Smooth muscle cell (in vitro differentiated cells): ENCODE measurements around the gene WNT2. TPM values are rescaled to one million over a fixed set of nuclear protein-coding genes. Genes with fewer than 3 reads are reported as not detected.

Experiments
- DNase-seq: peaks from one replicate; lab custom pipeline; 2025; ENCODE audit not compliant: unreplicated experiment; lab: John Stamatoyannopoulos, UW
- H2AFZ ChIP-seq: fragments of 200-600 bp; sonication (generic); 2 replicates; pipeline ENCODE4 v1.6.0; 2016; ENCODE audit warnings: antibody characterized with exemption, low read depth, mild to moderate bottlenecking
- H3F3A ChIP-seq: fragments of 200-600 bp; sonication (generic); 2 replicates; pipeline ENCODE4 v1.6.0; 2017; ENCODE audit warnings: antibody characterized with exemption, low read depth
- H3K27ac ChIP-seq: fragments of 200-600 bp; sonication (generic); 2 replicates; pipeline ENCODE4 v1.5.1; 2016; ENCODE audit warnings: low read depth, mild to moderate bottlenecking
- H3K27me3 ChIP-seq: fragments of 200-600 bp; sonication (generic); 2 replicates; pipeline ENCODE4 v1.6.1; 2016; ENCODE audit warnings: low read depth, mild to moderate bottlenecking
- H3K36me3 ChIP-seq: fragments of 200-600 bp; sonication (generic); 2 replicates; pipeline ENCODE4 v1.5.1; 2016; ENCODE audit warnings: low read depth
- H3K4me1 ChIP-seq: fragments of 200-600 bp; sonication (generic); 2 replicates; pipeline ENCODE4 v1.5.1; 2016; ENCODE audit warnings: low read depth
- H3K4me2 ChIP-seq: fragments of 200-600 bp; sonication (generic); 2 replicates; pipeline ENCODE4 v1.6.0; 2016; ENCODE audit warnings: mild to moderate bottlenecking
- H3K4me3 ChIP-seq: fragments of 200-600 bp; sonication (generic); 2 replicates; pipeline ENCODE4 v1.5.1; 2016; ENCODE audit warnings: mild to moderate bottlenecking
- H3K79me2 ChIP-seq: fragments of 200-600 bp; sonication (generic); 2 replicates; pipeline ENCODE4 v1.6.0; 2016; ENCODE audit warnings: low read depth, mild to moderate bottlenecking
- H3K9ac ChIP-seq: fragments of 200-600 bp; sonication (generic); 2 replicates; pipeline ENCODE4 v1.6.0; 2016; ENCODE audit warnings: low read depth
- H3K9me3 ChIP-seq: fragments of 200-600 bp; sonication (generic); replicated peaks from 2 replicates; pipeline ENCODE4 v1.5.1; 2016; ENCODE audit warnings: low read depth
- H4K20me1 ChIP-seq: fragments of 200-600 bp; sonication (generic); 2 replicates; pipeline ENCODE4 v1.6.0; 2016; ENCODE audit warnings: low read depth
- WGBS: methylation state at CpG from one replicate; pipeline ENCODE4 v1.1.7; 2016; ENCODE audit warnings: low lambda C conversion rate; 5-methylcytosine and 5-hydroxymethylcytosine counted together
- polyA plus RNA-seq: library from polyadenylated mRNA; unstranded; fragments of >200 nt; fragmentation: Nextera tagmentation; extraction: Ambion mirVana; gene quantifications from 2 replicates; pipeline ENCODE4 v1.2.1, GENCODE V29; 2016
- total RNA-seq: library from RNA; depleted of rRNA; stranded (reverse); fragments of >200 nt; gene quantifications from 2 replicates; pipeline ENCODE4 v1.2.3, GENCODE V29; 2014
- TF ChIP-seq, protein P1 (sequence below): fragments of 200-600 bp; sonication (generic); IDR thresholded peaks from 2 replicates; pipeline ENCODE4 v1.5.1; 2017; ENCODE audit warnings: borderline replicate concordance, mild to moderate bottlenecking, antibody characterized with exemption; ENCODE audit not compliant: insufficient read depth, poor library complexity, severe bottlenecking

WNT2 gene
- total and polyA plus RNA-seq, 2 experiments from 2014 or later, result 98.9 to 182 TPM

- no peak overlapping the region for H3K9ac ChIP-seq
- no peaks in the 10 kb centered on the region for H3K4me1 ChIP-seq
- WGBS, result 74% methylated on average over 4 of the region's 4 CpGs
- H3K27me3 ChIP-seq, result no peaks in the 10 kb centered on the region
- no peaks in the 10 kb centered on the region for H3K36me3 ChIP-seq
- TF ChIP-seq, protein P1, sequence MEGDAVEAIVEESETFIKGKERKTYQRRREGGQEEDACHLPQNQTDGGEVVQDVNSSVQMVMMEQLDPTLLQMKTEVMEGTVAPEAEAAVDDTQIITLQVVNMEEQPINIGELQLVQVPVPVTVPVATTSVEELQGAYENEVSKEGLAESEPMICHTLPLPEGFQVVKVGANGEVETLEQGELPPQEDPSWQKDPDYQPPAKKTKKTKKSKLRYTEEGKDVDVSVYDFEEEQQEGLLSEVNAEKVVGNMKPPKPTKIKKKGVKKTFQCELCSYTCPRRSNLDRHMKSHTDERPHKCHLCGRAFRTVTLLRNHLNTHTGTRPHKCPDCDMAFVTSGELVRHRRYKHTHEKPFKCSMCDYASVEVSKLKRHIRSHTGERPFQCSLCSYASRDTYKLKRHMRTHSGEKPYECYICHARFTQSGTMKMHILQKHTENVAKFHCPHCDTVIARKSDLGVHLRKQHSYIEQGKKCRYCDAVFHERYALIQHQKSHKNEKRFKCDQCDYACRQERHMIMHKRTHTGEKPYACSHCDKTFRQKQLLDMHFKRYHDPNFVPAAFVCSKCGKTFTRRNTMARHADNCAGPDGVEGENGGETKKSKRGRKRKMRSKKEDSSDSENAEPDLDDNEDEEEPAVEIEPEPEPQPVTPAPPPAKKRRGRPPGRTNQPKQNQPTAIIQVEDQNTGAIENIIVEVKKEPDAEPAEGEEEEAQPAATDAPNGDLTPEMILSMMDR, result no peak
- H3F3A ChIP-seq, result peaks cover 8% of the 10 kb centered on the region
- no peaks in the 10 kb centered on the region for H3K9me3 ChIP-seq
- H4K20me1 ChIP-seq, result no peaks in the 10 kb centered on the region
- H2AFZ ChIP-seq, result no peak overlapping the region
- no peaks in the 10 kb centered on the region for H3K79me2 ChIP-seq
- H3K4me3 ChIP-seq, result no peak overlapping the region
- DNase-seq, result no peak
- no peak overlapping the region for H3K27ac ChIP-seq
- no peak overlapping the region for H3K4me2 ChIP-seq
Observed at GRCh38 chr7:117274951-117275350, 47.9 kb downstream of the WNT2 start.

DNA sequence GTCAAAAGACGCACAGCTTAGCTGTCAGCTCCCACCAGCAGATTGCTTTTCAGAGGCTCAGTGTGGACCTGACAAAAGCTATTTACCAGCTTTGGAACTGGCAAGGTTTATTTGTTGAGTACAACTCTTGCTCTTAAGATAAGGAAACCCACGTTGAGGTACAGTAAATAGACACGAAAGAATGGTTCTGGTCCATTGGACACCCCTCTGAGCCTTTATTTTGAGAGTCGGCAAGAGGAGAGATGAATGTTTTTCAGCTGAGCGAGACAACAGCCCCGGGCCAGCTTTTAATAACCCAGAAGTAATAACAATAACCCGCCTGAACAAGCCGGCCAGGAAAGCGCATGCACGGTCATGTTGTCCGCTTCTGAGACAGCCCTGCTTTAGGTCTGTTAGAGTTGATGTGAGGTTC, 49.0 kb downstream of the WNT2 start:
- no peak overlapping the region for H3K9ac ChIP-seq
- no peak overlapping the region for H3K4me2 ChIP-seq
- H3K4me1 ChIP-seq, result no peaks in the 10 kb centered on the region
- no peaks in the 10 kb centered on the region for H3K9me3 ChIP-seq
- H4K20me1 ChIP-seq, result no peaks in the 10 kb centered on the region
- H3K27me3 ChIP-seq, result no peaks in the 10 kb centered on the region
- DNase-seq, result no peak
- H3F3A ChIP-seq, result peaks cover 11% of the 10 kb centered on the region
- no peaks in the 10 kb centered on the region for H3K36me3 ChIP-seq
- TF ChIP-seq, protein P1, result no peak
- peak overlapping the region; percentile 50 for H3K27ac ChIP-seq
- no peak overlapping the region for H3K4me3 ChIP-seq
- H3K79me2 ChIP-seq, result no peaks in the 10 kb centered on the region
- WGBS, result 66% methylated on average over 11 of the region's 11 CpGs
- H2AFZ ChIP-seq, result no peak overlapping the region

GRCh38 chr7:117273325-117273724, 49.5 kb downstream of the WNT2 start:
- Histone ChIP-seq H3K79me2 (no peaks in the 10 kb centered on the region), H3F3A (peaks cover 11% of the 10 kb centered on the region), H3K36me3 (no peaks in the 10 kb centered on the region), H3K4me3 (no peak overlapping the region), H3K27ac (peak overlapping the region; percentile 50), H2AFZ (no peak overlapping the region), H3K27me3 (no peaks in the 10 kb centered on the region), H3K9me3 (no peaks in the 10 kb centered on the region), H3K9ac (no peak overlapping the region), H3K4me2 (no peak overlapping the region), H4K20me1 (no peaks in the 10 kb centered on the region), H3K4me1 (no peaks in the 10 kb centered on the region)
- TF ChIP-seq, protein P1, result no peak
- 62% methylated on average over 2 of the region's 2 CpGs for WGBS
- no peak for DNase-seq

DNA sequence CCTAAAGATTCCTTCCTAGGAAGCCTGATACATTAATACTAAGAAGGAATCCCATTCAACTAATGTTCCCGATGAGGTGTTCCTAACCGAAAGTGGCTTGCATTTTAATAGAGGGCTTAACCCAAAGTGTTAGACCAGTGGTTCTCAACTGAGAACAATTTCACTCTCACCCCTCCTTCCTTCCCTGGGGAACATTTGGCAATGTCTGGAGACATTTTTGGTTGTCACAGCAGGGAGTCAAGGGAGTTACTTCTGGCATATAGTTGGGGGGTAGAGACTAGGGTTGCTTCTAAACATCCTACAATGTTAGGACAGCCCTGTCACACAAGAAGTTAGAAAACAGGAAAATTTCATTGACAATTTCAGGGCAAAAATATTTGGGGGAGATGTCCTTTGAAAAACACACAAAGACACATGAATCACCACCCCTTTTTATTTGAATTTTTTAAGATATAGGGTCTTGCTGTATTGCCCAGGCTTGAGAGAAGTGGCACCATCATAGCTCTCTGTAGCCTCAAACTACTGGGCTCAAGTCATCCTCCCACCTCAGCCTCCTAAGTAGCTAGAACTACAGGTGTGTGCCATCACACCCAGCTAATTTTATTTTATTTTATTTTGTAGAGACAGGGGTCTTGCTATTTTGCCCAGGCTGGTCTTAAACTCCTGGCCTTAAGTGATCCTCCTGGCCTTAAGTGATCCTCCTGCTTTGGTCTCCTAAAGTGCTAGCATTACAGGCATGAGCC, 50.7 kb downstream of the WNT2 start:
- Histone ChIP-seq H3K9ac (no peak overlapping the region), H3K27ac (no peak overlapping the region), H2AFZ (no peak overlapping the region), H3K4me2 (no peak overlapping the region), H3K9me3 (no peaks in the 10 kb centered on the region), H3K36me3 (no peaks in the 10 kb centered on the region), H3K79me2 (no peaks in the 10 kb centered on the region), H4K20me1 (no peaks in the 10 kb centered on the region), H3K4me3 (no peak overlapping the region), H3F3A (peaks cover 11% of the 10 kb centered on the region), H3K27me3 (no peaks in the 10 kb centered on the region), H3K4me1 (no peaks in the 10 kb centered on the region)
- TF ChIP-seq, protein P1, result no peak
- 91% methylated on average over 2 of the region's 2 CpGs for WGBS
- DNase-seq, result no peak
